ENCODE results near the gene SPINT1. TPM values are rescaled to one million over a fixed set of nuclear protein-coding genes. Genes with fewer than 3 reads are reported as not detected.
A peak's percentile ranks its signal among the peaks of the same experiment; 100 is the strongest.

The SPINT1 gene
- total and polyA plus RNA-seq, 2 of the 13 experiments (the other 11 are each of a cell fraction or from before 2014, with no cell fraction given), result 0.49 to 2.5 TPM

GRCh38 chr15:40891810-40892446 lies 48.1 kb downstream of the SPINT1 start (continued):
- TF ChIP-seq KIAA2018 (CRISPR knock-in tag; IDR thresholded peaks at IDR 0.05; ENCODE audit: borderline replicate concordance) (no peak), ZNF414 (CRISPR knock-in tag; IDR thresholded peaks at IDR 0.05) (no peak), CTCF (CRISPR knock-in tag; IDR thresholded peaks at IDR 0.05) (peak; percentile 78), ZBED4 (CRISPR knock-in tag; IDR thresholded peaks at IDR 0.05; ENCODE audit: borderline replicate concordance) (no peak), THAP11 (CRISPR knock-in tag; IDR thresholded peaks at IDR 0.05) (0 out of 2 replicates have a peak, but pooled peaks have one; percentile 15), RAD21 (CRISPR knock-in tag; IDR thresholded peaks at IDR 0.05) (peak; percentile 55; the same call in 1 of the 2 replicates), MXD1 (CRISPR knock-in tag; IDR thresholded peaks at IDR 0.05) (no peak), ADNP (CRISPR knock-in tag; IDR thresholded peaks at IDR 0.05) (no peak), SAP130 (CRISPR knock-in tag; IDR thresholded peaks at IDR 0.05; ENCODE audit: low read depth) (peak; percentile 42; the same call in 1 of the 2 replicates), JARID2 (CRISPR knock-in tag; IDR thresholded peaks at IDR 0.05; ENCODE audit: insufficient replicate concordance) (no peak), SPEN (CRISPR knock-in tag; IDR thresholded peaks at IDR 0.05; ENCODE audit: low read depth) (no peak), TFAP4 (IDR thresholded peaks at IDR 0.05; ENCODE audit: borderline replicate concordance, low read depth) (0 out of 2 replicates have a peak, but pooled peaks have one; percentile 22)
